ENCODE data around the gene LRRC8D.

GRCh38 chr1:89959719-89960118 is 138.9 kb downstream of the LRRC8D start:
- TF ChIP-seq CTCF (IDR thresholded peaks at IDR 0.05 in 2 of 3, conservative IDR thresholded peaks at IDR 0.05 in 1 of 3; ENCODE audit: insufficient read depth in 2 of 3, low read depth in 1 of 3, low read length in 3 of 3): no peak
- no peak for TF ChIP-seq HDAC1 (IDR thresholded peaks at IDR 0.05)
- no peak for TF ChIP-seq RFX5 (IDR thresholded peaks at IDR 0.05; ENCODE audit: low read depth, low read length)
- no peak for TF ChIP-seq ZNF785 (CRISPR knock-in tag; IDR thresholded peaks at IDR 0.05)
